Hematopoietic multipotent progenitor cell treated with erythropoietin and hydrocortisone succinate and interleukin-3 and kit ligand, for 17 days (in vitro differentiated cells): ENCODE measurements around the gene IQCE.
"Not testable (repeated sequence)": the region's sequence is repeated elsewhere in the genome, so short reads cannot be mapped to it uniquely, and the experiment has no call there.

Source experiments
- DNase-seq: peaks from one replicate; pipeline ENCODE4 v3.0.0-alpha.2; 2015; ENCODE audit warnings: low spot score

The IQCE gene

GRCh38 chr7:2577914-2578680 lies 19.3 kb downstream of the IQCE start:
- no peak for DNase-seq

- DNase-seq, result no peak
These were observed 21.9 kb downstream of the IQCE start for GRCh38 chr7:2580636-2581035.

DNA sequence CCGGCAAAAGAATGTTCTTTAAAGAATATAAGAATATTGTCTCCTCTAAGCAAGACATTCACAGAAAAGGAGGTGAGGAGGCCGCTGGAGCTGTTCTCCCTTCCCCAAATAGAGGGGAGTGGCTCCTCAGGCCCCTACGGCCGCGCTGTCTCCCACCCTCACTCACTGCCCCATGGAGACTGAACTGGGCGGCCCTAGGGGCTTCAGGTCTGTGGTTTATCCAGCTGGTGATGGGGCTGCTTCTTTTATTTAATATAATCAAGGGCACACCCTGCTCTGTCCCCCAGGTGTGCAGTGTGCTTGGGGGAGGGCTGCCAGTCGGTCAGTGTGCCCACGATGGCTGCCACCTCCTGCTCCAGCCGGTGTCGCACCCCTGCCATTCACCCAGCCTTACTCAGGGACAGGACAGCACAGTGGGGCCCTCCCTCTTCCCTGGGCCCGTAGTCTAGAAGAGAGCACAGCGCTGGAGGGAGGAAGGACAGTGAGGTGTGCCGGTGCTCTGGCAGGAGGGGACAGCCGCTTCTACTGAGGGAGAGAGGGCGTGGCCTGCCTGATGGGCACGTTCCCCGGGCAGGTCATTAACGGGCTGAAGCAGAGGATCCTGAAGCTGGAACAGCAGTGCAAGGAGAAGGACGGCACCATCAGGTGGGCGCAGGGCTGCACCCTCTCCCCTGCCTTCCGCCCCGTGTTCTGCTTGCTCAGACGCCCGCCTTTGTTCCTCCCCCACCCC lies 23.4 kb downstream of the IQCE start:
- no peak for DNase-seq

- DNase-seq, result no peak
These were observed 25.2 kb downstream of the IQCE start for GRCh38 chr7:2583798-2584580.

DNA sequence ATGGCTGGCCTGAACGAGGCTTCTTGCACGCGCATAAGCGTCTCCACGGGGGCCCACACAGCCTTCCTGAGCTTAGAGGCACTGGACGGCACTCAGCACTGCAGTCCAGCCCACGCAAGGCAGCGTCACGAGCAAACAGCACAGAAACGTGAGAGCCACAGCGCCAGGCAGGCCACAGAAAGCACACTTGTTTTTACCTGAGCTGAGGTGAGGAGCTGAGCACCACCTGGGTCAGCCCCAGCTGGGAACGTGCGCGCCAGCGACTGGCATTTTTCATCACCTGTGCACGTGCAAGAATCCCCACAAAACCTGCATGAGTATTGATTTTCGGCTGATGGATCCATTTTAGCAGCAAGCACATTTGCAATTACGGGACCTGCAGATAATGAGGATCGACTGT lies 26.7 kb downstream of the IQCE start:
- DNase-seq, result no peak

DNA sequence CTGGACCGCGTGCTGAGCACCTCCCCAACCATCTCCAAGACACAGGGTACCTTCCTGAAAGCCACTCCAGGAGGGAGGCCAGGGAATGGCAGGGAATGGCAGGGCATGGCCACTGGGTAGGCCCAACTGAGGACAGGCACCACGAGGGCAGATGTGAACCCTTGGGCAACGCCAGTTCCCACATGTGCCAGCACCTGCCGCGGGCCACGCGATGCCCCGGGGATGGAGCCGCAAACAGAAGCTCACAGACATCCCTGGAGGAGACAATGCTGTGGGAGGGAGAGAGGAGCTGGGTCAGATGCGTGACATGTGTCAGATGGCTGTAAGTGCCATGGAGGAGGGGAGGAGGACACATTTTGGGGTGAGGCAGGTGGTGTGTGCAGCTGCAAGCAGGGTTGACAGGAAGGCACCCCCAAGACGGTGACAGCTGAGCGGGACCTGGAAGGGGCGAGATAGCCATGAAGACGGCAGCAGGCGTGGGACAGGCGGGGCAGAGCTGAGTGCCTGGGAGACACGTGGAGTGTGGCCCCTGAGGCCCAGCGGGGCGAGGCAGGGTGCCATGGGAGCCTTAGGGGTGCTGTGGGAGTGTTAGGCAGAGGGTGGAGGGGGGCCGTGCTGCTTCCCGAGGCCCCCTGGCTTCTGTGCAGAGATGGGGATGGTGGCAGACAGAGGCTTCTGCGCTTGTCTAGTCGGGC lies 27.7 kb downstream of the IQCE start:
- no peak for DNase-seq

DNA sequence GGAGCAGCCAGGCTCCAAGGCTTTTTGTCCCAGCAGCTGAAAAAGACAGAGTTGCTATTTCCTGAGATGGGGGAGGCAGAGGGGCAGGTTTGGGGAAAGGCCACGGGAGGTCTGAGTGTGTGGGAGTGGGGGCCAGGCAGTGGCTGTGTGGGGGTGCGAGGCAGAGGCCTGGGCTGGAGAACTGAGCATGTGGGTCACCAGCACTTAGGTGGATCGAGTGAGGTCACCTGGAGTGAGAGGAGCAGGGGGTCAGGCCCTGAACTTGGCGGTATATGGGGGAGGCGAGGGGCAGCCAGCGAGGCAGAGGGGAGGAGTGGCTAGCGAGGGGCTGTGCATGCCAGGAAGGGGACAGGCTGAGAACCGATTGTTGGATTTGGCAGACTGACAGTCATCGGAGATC lies 28.4 kb downstream of the IQCE start:
- DNase-seq, result no peak

DNA sequence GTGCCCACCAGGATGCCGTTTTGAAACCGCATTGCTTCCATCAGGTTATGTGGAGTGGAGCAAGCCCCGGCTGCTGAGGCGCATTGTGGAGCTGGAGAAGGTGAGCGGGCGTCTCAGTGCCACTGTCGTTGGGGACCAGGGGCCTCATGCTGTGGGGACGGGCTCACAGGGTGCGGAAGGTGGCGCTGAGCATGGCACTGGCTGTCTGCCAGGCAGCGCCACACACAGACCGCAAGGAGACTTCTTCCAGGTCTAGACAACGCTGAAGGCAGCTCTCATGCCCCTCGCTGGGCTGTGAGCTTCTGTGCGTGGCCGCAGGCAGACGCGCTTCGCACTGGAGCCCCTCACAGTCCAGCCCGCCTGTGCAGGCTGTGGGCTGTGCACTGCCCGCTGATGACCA lies 29.0 kb downstream of the IQCE start:
- DNase-seq, result no peak

DNA sequence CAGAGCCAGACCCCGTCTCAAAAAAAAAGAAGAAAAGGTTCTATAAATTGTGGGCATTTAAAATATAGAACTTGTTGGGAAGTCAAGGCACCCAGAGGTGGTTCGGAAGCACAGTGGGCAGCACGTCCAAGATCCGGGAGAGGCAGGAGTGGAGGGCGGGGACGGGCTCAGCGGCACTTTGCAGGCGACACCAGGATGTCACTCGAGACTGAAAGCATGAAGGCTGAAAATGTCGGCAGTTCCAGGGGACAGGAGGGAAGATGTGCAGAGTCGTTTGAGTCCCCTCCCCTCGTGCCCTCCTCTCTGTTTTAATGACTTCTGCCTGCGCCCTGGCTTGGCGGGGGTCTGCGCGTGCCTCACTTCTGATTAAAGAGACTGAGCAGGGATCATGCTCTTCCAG lies 30.6 kb downstream of the IQCE start:
- DNase-seq, result no peak

- not testable (repeated sequence) for DNase-seq
These were observed 31.2 kb downstream of the IQCE start for GRCh38 chr7:2589941-2590340.

DNA sequence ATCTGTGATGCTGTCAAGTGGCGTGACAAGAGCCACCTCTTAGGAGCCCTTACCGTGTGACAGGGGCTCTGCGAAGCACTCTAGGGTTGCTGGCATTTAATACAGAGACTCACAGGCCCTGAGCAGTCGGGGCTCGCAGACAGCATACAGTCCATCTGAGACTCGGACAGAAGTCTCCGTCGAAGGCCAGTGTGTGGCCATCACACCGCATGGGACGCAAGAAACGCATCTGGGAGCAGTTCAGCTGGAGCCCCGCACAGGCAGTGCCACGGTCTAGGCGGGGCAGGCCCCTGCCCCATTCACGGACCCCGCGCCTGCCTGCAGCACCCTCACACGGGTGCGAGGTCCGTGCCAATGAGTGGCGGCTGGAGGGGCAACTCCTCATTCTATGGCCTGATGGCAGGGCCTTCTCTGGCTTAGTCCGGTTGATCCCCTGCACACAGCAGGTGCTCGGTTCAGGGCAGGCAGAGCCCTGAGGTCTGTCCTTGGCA lies 33.6 kb downstream of the IQCE start:
- DNase-seq, result no peak

- no peak for DNase-seq
These were observed 34.4 kb downstream of the IQCE start for GRCh38 chr7:2593036-2593727.

- DNase-seq, result no peak
These were observed 35.8 kb downstream of the IQCE start for GRCh38 chr7:2594599-2594998.

- no peak for DNase-seq
These were observed 36.6 kb downstream of the IQCE start for GRCh38 chr7:2595258-2595860.

GRCh38 chr7:2596464-2597272 lies 37.9 kb downstream of the IQCE start:
- DNase-seq, result no peak

DNA sequence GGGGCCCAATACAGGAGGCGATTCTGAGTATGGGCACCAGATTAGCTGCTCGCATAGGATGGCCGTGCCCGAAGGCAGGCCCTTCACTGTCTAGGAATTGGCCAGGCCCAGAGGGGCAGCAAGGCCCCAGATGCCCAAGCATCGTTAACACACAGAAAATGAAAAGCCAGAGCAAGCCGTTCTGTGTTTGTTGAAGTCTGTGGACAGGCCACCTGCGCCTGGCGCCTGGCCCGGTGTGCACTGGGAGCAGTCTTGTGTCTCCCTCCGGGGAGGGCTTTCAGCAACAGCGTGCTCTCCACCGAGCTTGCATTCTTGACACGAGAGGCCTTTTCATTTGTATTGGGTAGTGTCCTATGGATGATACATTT lies 38.5 kb downstream of the IQCE start:
- no peak for DNase-seq

DNA sequence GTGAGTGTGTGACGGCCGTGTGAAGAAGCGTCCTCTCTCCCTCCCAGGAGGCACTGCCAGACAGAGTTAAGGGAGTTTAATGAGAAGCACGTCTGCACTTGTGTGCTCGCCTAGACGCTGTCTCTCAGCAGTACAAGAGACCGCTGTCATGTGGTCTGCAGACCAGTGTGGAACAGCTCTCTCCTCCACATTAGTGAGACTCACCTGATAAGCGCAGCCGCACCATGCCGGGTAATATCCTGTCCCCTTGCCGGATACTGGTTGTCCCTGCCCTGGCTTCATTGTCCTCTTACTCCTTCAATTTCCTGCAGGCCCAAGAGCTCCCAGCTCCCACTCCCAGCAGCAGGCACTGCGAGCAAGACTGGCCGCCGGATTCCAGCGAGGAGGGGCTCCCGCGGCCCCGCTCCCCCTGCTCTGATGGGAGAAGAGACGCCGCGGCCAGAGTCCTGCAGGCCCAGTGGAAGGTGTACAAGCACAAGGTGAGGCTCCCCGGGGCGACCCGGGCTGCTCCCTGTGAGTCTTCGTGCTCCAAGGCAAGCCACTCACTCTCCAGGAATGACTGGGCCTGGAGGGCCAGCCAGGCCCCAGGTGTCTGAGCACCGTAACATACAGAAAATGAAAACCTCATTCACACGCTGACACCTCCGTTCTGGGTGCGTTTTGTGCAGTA lies 39.5 kb downstream of the IQCE start:
- no peak for DNase-seq

DNA sequence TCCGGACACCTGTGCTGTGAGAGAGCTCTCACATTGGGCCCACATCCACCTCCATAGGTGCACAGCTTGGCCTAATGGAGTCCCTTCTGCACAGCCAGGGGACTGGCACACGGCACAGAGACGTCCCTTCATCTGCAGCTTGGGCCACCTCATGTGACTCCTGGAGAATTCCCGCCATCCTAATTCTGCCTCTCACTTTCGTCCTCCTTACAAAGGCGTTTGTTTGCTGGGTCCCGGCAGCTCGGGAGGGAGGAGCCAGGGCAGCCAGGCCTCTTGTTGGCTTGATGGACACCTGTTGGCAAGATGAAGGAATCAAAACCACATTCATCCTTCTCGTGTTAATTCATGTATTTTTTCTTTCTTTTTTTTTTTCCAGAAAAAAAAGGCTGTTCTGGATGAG lies 42.3 kb downstream of the IQCE start:
- no peak for DNase-seq

- no peak for DNase-seq
These were observed 43.1 kb downstream of the IQCE start for GRCh38 chr7:2601907-2602306.
